ENCODE measurements around the gene TMED5.
"Not testable (repeated sequence)": the region's sequence is repeated elsewhere in the genome, so short reads cannot be mapped to it uniquely, and the experiment has no call there.

The TMED5 gene

DNA sequence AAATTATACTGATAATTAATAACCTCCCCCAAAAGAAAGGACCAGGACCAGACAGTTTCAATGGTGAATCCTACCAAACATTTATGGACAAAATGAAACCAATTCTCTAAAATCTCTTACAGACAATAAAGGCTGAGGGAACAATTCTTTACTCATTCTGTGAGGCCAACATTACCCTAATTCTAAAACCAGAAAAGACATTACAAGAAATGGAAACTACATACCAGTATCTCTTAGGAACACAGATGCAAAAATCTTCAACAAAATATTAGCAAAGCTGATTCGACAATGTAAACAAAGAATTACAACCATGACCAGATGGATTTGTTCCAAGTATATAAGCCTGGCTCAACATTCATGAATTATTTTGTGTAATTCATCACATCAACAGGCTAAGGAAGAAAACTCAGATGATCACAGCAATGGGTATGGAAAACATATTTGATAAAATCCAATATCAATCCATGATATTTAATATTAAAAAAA lies 8.6 kb downstream of the TMED5 start:
- DNase-seq: no peak

DNA sequence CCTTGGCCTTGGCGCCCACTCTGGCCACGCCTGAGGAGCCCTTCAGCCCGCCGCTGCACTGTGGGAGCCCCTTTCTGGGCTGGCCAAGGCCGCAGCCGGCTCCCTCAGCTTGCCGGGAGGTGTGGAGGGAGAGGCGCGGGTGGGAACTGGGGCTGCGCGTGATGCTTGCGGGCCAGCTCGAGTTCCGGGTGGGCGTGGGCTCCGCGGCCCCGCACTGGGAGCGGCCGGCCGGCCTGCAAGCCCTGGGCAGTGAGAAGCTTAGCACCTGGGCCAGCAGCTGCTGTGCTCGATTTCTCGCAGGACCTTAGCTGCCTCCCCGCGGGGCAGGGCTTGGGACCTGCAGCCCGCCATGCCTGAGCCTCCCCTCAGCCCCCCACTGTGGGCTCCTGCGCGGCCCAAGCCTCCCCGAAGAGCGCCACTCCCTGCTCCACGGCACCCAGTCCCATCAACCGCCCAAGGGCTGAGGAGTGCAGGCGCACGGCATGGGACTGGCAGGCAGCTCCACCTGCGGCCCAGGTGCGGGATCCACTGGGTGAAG lies 10.0 kb downstream of the TMED5 start:
- not testable (repeated sequence) for DNase-seq

- no peak for DNase-seq
Measured at GRCh38 chr1:93167006-93167405, 13.2 kb downstream of the TMED5 start.

GRCh38 chr1:93165895-93166294 lies 14.3 kb downstream of the TMED5 start:
- DNase-seq: not testable (repeated sequence)

GRCh38 chr1:93164816-93165215 lies 15.4 kb downstream of the TMED5 start:
- no peak for DNase-seq

DNA sequence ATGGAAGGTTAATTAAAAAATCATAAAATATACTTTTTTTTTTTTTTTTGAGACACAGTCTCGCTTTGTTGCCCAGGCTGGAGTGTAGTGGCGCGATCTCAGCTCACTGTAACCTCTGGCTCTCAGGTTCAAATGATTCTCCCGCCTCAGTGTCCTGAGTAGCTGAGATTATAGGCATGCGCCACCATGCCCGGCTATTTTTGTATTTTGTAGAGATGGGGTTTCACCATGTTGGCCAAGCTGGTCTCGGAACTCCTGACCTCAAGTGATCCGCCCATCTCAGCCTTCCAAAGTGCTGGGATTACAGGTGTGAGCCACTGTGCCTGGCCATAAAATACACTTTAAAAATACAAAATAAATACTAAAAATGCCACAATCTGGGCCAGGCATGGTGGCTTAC lies 16.9 kb downstream of the TMED5 start:
- DNase-seq: not testable (repeated sequence)

DNA sequence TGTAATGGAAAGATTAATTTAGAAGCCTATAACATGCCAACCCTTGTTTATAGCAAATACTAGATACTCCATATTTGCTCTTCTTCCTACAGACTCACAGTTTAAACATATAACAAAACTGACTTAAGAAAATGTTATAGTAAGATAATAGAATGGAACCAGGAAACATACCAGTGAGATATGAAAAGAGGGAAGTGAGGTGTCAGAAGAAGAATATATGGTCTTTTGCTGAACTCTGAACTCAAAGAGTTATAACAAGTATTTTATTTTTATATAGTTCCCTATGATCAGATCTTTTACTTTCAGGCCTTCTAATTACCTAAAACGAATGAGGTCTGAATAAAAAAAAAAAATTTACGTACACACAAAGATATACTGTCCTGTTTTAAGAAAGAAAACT lies 20.9 kb downstream of the TMED5 start:
- DNase-seq: no peak

DNA sequence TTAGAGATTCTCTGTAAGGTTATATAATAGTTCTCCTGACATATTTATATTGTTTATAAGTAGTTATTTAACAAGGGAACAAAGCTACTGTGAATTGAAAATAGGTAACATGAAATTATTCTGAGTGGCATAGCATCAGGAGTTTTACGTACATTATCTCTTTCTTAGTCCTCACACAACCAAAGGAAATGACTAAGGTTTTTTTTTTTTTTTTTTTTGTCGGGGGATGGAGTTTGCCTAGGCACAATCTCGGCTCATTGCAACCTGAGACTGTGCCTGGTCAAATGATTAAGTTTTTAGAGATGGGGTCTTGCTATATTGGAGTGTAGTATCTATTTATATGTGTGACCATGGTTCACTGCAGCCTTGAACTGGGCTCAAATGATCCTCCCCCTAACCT lies 24.9 kb downstream of the TMED5 start:
- no peak for DNase-seq

GRCh38 chr1:93154898-93155297 lies 25.3 kb downstream of the TMED5 start:
- DNase-seq: no peak

DNA sequence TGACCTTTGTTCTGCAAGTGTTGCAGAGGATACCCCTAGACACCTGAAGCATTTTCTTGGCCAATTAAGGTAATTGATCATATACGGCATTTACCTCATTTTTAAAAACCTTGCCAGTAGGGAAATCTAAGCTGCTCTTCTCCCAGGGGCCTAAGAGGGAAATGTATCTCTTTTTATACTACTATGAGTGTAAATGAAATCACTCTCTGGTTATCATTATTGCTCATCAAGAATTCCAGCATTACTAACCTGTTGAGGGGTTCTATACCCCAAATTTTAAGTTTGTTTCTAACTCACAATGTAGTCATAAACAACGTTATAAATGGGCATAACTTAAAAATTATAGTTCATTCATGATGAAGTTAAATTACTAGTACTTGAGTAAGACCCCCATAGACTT lies 27.4 kb downstream of the TMED5 start:
- no peak for DNase-seq

GRCh38 chr1:93151474-93151873 lies 28.7 kb downstream of the TMED5 start:
- no peak for DNase-seq

DNA sequence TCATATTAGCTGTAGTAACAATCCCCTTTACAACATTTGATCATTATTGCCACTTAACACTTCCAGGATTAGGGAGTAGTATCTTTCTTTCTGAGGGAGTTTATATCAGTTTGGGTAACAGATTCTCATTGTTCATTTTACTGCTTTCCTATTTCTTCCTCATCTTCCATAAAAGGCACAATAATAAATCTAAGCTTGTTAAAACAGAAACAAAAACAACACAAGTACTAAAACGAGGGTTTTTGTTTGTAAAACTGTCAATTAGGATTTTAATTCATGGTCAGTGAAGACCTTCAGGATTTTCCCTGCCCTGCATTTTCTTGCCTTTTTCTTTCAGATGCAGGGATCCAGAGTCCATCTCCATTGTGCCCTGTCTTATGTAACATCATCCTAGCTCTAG lies 29.5 kb downstream of the TMED5 start:
- no peak for DNase-seq

GRCh38 chr1:93148001-93148400 lies 32.2 kb downstream of the TMED5 start:
- no peak for DNase-seq

GRCh38 chr1:93143769-93144168 lies 36.4 kb downstream of the TMED5 start:
- no peak for DNase-seq

DNA sequence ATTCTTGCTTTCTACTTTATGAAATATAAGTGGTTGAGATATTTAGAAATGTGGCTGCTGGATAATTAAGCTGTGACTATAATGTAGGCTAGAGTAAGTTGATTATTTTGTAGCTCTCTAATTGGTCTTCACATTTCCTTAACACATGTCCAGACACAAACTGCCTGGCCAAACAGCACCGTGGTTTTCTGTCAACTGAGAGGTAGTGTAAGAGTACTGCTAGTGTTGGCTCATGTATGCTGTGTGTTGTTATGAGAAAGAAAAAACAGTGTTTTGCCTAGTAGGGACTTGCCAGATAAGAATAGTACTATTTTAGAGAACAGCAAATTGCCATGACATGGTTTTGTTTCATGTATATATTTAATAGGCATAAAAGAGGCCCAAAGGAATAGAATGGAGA lies 37.1 kb downstream of the TMED5 start:
- no peak for DNase-seq

DNA sequence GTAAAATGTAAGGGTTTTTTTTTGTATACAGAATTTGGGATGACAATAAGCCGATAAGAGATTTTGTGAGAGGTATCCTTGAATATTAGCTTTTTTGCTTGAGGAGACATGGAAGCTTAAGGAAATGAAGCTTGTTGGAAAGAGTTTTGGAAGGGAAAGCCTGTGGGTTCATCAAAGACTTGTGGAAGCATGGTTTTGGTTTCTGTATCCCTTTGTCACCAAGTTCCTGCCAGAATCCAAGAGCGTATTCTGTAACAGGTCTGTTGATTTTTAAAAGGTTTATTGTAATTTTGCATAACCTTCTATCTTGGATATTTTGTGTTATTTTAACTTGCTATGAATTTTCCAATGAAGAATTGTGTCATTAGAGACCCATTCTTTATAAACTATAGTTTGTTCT lies 38.1 kb downstream of the TMED5 start:
- no peak for DNase-seq

DNA sequence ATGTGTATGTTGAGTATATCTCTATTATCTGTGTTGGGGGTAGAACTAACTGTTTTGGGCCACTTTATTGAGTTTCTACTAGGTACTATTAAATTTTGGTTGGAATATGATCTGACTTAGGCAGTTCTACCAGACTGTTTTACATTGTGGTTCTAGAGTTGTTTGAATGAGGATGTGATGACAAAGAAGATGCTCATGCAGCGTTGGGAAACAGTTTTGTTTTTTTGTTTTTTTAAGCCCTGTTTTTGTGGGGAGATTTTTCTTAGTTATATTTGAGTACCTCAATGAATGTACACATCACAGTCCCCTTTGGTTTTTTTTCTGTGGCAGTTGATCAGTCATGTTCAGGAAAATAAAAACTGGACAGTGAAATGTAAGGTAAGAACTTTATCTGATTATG lies 40.1 kb downstream of the TMED5 start:
- DNase-seq: no peak

GRCh38 chr1:93137604-93138292 lies 42.5 kb downstream of the TMED5 start:
- no peak for DNase-seq

DNA sequence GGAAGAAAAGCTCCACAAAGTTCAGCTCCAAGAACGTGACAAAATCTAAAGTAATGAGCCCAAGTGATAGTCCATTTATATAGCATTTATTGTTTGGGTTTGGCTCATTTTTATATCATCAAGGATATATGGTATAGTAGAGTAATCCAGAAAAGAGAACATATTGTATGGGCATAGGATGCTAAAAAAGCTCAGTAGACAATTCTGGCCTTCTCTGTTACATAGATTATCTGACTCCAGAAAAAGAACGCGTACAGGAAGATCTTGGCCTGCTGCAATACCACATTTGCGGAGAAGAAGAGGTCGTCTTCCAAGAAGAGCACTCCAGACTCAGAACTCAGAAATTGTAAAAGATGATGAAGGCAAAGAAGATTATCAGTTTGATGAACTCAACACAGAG lies 43.8 kb downstream of the TMED5 start:
- DNase-seq: no peak

GRCh38 chr1:93132638-93133037 lies 47.6 kb downstream of the TMED5 start:
- no peak for DNase-seq

GRCh38 chr1:93129507-93130099 lies 50.6 kb downstream of the TMED5 start:
- no peak for DNase-seq

DNA sequence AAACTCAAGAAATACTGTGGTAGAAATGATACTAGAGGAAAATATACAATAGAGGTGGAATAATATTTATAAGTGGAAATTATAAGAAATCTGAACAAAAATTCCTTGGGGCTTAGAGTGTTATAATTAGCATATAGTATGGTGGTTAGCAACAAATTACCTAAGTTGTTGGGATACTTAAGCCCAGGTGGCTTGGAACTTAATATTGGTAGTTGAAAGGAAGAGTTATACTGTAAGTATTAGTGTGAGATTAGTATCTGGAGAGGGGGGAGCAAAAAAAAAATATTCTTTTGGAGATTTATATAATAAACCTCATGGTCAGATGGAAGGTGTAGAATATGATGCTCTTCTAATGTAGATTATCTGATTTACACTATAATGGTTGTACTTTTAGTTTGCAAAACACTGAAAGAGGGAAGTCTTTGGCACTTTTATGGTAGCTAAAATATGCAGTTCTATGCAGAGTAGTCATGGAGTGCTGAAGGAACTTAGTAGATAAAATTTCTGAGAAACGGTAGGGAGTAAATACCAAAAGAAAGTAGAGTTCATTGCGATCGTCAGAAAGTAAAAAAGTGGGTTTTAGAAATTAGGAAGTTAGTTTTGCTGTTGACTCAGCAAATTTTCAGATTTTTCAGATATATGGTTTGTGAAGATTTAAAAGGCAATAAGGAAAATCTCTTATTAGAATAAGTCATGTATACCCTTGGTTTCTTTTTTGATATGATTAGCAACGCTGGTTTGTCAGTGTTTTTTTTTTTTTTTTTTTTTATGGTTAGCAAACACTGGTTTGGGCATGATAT lies 55.5 kb downstream of the TMED5 start:
- DNase-seq: no peak

DNA sequence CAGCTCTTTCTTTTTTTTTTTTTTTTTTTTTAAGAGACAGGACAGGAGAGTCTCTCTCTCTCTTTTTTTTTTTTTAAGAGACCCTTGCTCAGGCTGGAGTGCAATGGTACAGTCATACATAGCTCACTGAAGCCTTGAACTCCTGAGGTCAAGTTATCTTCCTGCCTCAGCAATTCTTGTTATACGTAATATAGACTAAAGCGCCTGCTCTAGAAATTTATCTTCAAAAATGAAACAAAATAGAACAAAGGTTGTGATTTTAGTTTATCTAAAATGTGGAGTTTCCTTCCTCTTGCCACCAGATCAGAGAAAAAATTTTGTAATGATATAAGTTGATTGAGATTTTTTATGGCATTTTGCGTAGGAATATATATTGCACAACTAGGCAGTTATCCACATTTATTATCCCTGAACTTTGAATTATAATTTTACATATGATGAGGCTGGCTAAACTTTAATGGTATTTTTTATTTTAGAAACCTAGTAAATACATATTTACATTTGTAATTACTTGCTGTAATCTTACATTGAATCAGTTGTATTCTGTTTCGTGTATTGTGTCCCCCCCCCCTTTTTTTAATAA lies 56.9 kb downstream of the TMED5 start:
- no peak for DNase-seq

Data from NCI-H524 treated with DMSO at 0.1 percent for 48 hours (cell line).